Uterus (tissue), 2 donors: ENCODE data around the gene HSPB9.

Experiments used
- POLR2A ChIP-seq, 2 donors: fragments of 450-650 bp; IDR thresholded peaks; one replicate each; pipeline ENCODE4 v1.6.1; 2016; ENCODE audit warnings: antibody characterized with exemption in 2 of 2, mild to moderate bottlenecking in 1 of 2, moderate library complexity in 1 of 2
- TF ChIP-seq, protein P1 (sequence below), 4 experiments: fragments of 200-600 bp in 2 of 4; fragments of 450-650 bp in 2 of 4; sonication (generic) in 2 of 4; IDR thresholded peaks; one replicate each; pipeline ENCODE4 v1.5.1; 2016 to 2019; ENCODE audit warnings: antibody characterized with exemption in 4 of 4, mild to moderate bottlenecking in 2 of 4, moderate library complexity in 1 of 4

DNA sequence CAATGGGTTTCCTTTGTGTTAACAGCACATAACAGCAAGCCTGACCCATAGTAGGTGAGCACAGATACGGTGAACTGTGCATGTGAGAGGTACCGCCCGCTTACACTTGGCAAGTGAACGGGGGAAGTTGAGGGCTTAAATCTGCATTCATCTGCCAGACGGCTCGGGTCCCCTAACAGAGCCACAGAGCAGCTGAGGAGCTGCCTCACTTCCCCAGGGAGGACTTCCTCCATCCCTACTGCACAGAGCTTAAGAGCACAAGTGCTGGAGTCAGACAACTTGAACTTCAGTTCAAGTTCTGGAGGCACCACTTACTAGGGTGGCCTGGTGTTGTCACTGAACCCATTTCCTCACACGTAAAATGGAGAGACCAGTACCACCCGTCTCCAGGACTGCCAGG, 18.8 kb downstream of the HSPB9 start:
- TF ChIP-seq, protein P1, sequence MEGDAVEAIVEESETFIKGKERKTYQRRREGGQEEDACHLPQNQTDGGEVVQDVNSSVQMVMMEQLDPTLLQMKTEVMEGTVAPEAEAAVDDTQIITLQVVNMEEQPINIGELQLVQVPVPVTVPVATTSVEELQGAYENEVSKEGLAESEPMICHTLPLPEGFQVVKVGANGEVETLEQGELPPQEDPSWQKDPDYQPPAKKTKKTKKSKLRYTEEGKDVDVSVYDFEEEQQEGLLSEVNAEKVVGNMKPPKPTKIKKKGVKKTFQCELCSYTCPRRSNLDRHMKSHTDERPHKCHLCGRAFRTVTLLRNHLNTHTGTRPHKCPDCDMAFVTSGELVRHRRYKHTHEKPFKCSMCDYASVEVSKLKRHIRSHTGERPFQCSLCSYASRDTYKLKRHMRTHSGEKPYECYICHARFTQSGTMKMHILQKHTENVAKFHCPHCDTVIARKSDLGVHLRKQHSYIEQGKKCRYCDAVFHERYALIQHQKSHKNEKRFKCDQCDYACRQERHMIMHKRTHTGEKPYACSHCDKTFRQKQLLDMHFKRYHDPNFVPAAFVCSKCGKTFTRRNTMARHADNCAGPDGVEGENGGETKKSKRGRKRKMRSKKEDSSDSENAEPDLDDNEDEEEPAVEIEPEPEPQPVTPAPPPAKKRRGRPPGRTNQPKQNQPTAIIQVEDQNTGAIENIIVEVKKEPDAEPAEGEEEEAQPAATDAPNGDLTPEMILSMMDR (IDR thresholded peaks at IDR 0.05): no peak
- no peak for TF ChIP-seq POLR2A (IDR thresholded peaks at IDR 0.05)
